ENCODE measurements around the gene PCSK6.
"Not testable (repeated sequence)": the region's sequence is repeated elsewhere in the genome, so short reads cannot be mapped to it uniquely, and the experiment has no call there.

PCSK6 gene

DNA sequence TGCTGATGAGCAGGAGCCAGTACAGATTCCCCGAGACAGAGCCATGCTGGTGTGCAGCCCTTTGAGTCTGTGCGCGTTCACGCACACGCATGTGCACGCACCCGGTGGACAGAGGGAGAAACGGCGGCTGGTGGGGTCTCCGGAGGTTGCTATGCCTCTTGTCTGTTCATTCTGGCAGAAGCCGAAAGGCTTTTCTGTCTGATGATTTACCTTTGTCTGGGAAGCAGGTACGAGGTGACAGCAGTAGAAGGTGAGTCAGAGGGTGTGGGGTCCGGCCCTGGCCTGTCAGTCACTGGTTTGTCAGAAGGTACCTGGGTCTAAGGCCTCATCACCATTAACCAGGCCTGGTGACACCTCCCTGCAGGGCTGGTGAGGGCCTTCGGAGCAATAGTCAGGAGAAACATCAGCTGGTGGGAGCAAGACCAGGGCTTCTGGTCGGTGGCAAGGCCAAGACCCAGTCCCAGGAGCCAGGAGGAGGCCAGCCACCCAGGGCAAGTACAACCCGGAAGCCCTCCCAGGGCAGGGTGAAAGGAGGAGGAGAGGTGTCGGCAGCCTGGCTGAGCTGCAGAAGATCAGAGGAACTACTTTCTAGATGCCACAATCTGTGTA is 7.5 kb downstream of the PCSK6 start:
- no peak for DNase-seq

DNA sequence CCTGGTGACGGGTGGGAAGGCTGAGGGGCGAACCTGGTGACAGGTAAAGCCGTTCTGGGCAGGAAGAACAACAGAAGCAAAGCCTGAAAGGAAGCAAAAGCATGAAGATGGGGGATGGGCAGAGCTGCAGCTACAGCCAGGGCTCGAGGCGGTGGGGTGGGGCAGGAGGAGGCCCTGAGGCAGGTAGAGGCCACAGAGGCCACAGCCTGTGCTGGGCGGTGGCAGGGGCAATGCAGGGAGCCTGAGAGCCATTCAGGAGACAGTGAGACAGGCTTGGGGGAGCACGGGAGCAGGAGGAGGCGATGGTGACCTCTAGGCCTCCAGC is 8.2 kb downstream of the PCSK6 start:
- no peak for DNase-seq

DNA sequence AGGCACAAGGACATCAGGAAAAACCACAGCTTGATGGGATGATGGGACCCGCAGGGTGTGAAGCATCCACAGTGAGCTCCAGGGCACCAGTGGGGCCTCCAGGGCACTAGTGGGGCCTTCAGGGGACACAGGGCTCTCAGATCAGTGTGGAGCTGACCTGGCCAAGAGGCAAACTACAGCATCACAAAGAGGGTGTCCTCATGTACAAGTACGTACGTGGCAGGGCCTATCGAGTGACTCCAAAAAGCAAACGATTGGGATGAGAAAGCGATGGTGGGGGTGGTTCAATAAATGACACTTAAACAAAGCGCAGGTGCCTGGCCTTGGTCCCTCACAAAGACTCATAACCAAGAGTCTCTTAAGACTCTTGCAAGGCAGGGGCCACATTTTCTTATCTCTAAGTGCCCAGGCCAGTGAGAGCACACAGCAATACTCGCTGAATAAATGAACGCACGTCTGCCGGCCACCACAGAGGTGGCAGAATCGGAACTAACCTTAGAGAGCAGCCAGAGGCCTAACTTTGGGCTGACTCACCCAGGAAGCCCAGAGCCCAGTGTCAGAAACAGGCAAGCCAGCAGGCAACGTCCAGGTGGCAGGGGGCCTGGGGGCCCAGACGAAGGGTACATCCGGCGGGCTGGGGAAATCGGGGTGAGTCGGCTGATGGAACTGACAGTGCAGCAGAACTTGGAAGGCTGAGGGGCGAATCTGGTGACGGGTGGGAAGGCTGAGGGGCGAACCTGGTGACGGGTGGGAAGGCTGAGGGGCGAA is 8.7 kb downstream of the PCSK6 start:
- DNase-seq: no peak

DNA sequence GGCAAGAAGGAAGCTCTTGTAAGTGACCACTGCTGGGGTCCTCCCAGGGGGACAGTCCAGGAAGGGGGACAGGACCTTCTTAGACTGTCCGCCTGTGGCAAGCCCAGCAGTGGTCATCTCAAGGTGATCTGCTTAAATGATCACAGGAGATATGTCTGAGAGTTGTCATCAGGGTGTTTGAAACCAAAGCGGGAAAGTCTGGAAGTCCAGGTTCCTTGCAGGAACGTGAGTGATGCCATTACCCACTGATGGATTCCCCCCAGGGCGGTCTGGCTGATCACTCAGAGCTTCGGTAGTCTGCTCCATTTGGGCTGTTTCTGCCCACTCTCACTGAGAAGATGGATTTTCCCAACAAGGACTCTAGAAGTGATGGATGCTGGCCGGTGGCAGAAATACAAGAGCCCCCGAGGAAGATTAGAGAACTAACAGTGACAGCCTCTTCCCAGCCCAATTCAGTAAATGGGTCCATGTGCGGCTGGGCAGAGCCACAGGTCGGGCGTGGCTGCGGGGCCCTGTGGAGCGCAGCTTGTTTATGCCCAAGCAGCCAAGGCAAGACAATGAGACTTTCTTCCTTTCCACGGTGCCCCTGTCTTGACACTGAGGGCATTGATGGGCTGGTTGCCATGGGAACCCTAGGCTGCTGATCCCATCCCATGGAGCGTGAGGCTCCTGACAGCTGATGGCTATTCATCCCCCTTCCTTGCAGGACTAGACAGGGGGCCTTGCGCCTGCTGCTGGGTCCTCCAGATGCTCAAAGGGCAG is 9.5 kb downstream of the PCSK6 start:
- peak; percentile 86 to 95 for DNase-seq

DNA sequence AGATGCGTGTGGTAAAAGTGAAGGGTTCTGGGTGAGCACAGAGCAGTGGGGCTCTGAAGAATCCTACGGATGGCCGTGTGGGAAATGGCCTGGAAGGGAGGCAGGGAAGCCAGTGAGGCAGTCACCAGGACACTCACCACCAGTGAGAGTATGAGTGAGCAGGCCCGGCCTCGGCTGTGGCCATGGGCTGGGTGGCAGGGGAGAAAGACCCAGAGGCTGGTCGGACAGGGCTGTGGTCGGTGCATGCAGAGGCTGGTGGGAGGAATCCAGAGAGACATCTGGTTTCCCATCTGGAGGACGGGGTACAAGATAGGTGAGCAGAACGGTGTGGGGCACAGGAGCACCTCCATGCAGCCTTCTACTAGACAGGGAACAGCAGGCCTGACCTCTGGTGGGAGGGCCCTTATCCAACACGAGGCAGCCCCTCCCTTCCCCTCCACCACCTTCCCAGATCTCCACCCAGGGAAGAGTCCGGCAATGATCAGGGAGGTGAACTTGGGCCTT is 10.1 kb downstream of the PCSK6 start:
- no peak for DNase-seq

DNA sequence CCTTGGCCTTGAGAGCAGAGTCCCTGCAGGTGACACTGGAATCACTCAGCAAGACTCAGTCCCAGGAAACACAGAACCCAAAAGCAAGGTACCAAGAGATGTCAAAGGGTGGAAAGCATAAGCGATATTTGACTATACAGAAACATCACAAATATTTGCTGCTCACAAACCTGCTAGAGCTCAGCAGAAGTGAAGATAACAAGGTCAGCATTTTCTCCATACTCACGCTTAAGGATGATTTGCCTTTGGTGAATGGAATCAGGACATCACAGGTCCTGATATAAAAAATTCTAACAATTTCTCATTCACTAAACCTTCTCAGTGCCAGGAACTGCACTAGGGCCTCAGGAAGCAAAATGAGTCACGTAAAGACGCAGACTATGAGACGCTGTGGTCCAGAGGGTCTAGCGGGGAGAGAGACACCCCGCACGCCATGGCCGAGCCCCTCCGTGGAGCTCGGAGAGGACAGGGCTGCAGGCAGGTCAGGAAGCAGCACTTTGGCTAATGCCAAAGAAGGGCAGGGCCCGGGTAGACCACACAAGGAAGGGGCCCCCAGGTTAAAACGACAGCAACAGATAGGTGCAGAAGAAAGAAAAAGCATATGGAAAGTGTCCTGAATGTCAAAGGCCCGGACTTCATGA is 10.7 kb downstream of the PCSK6 start:
- DNase-seq: no peak

DNA sequence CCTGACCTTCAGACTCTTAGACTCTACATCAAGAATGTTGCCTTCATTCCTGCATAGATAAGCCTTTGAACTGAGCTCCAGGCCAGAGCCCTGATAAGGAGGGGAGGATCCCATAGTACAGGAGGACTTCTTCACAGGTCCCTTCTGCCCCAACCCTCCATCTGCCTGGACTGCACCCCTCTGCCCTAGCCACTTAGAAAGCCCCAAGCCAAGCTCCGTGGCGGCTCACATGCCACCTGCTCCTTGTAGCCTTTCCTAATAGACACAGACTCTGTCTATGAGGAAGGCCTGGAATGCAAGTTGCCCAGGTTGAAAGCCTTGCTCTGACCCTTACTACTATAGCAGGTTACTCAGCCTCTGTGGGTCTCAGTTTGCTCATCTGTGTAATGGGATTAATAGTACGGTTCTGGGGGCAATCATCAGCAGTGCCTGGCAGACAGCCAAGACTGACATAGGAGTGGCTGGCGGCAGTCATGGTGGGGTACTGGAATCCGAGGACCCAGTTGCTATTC is 11.6 kb downstream of the PCSK6 start:
- DNase-seq: no peak

DNA sequence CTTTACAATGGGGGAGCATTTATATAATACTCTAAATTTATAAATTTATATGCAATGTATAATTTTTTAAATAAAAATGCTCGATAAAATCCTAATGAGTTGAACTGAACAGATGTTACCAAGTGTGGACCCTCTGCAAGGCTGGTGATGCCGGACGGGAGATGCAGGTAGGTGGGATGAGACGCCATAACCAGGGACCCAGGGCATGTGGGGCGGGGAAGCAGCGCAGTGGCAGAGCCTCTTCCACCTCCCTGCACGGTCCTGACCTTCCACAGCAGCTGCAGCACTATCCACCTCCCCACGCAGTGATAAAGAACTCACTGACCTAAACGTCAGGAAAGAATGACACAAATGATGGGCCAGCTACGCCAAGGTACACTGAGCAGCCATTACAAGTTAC is 12.8 kb downstream of the PCSK6 start:
- DNase-seq: no peak

DNA sequence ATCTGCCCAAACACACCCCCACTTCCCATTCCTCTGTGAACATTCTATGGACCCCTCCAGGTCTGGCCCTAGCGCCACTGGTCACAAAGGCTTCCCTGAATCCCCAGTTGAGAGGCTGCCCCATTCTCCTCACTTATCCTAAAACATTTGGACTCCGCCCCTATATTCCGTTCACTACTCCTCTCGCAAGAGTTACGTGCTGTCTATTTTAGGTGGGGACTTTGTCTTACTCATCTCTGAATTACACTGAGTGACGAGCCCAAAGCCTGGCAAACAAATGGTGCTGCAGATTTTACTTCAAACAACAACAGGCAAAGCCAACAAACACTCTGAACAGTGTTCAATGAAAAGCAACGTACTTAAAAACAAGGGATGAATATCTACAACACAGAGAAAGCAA is 14.5 kb downstream of the PCSK6 start:
- DNase-seq: no peak

DNA sequence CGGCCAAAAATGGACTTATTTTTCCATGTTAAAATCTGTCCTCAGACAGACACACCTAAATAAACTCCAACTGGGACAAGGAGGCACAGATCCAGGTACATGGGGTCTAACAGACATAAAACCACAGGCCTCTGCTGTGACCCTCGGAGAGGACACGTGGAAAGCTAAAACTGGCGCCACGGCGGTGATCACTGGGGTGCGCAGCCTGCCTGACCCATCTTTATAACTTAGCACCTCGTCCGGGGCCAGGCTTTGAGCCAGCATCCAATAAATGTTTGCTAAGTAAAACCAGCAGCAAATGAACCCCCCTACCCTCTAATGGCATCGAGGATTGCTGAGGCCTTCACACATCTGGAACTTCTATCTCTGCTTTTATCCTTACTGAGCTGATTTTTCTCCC is 15.3 kb downstream of the PCSK6 start:
- DNase-seq: no peak

DNA sequence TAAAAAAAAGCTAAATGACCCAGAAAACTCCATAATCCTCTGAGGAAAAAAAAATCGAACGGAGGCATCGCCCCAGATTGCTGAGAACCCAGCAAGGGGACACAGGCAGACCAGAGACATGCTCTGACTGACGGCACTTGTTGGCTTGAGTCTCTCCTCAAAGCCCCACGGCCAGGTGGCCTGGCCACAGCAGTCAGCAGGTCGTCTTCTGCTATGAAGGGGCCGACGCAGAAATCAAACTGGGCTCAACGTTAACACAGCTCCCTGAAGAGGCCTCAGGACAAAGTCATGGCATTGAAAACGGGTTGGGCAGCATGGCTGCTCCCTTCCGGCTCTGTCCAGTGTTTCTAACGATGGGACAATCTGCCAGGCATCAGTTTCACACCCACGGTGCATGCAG is 17.5 kb downstream of the PCSK6 start:
- DNase-seq: no peak

DNA sequence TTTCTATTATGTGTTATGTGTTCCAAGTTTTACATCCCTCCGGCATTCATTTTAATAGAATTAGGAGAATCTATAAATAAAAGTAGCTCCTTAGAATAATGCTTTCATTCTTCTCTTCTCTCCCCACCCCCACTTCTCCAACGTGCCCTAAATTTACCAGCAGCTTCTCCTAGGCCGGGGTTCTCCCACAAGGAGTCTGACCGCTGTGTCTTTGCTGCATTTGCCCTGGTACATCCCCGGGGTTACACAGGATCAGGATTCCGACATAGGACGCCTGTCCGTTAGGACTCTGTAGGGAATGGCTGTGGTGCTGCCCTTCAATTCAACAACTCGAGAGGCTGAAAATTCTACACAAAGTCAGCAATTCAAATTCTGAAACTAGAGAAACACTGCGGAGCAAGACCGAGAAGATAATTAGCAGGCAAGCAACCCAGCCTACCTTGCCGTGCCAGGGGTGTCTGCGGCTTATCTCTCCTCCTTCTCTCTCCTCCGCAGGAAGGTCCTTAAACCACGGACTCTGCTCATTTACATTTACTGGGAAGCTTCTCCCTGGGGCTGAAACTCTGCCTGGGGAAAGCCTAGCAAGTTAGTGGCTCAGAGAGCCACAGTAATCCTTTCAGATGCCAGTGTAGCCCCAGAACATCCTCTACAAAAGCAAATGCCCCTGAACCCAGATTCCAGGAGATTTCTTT is 18.8 kb downstream of the PCSK6 start:
- no peak for DNase-seq

DNA sequence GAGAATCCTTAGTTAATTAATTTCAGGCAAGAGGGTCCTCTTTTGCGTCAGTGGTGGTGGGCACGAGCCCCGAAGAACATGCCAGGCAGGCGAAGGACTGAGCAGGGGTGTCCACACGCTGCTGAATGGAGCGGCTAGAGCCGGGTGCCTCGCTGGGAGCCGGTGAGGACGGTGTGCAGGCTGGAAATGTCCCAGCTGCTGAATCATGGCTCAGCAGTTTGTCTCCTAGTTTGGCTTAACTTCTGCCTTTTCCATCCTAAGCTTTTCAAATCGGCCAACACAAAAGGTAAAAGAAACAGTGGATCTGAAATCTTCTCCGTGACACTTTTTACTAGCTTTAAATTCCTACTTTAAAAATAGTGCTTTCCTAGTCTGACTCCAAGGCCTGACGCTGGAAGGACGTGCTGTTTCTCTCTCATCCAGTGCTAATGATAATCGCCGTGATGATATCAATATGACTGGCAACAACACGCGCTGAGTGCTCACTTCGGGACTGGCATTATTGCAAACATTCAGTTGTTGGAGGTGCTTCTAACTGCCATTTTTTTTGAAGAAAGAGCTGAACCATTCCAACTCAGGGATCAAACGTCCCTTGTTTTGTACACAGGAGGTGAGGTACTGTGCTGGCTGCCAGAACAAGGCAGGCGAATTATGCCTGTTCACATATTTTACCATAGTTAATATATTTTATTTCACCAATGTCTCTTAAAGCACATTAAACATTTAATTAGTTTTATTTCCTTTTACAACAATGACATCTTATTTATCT is 19.8 kb downstream of the PCSK6 start:
- peak in 1 of 2 donors; percentile 32 for DNase-seq

DNA sequence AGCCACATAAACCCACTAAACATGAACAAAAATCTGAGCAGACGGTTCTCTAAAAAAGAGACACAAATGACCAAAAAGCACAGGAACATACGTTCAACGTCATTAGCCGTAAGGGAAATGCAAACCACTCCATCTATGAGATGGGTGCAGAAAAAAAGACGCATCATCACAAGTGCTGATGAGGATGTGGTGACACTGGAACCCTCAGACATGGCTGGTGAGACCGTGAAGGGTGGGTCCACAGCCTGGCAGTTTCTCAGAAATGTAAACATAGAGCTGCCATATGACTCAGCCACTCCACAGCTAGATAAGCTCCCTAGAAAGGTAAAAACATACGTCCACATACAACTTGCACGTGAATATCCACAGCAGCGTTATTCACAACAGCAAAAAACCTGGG is 23.3 kb downstream of the PCSK6 start:
- no peak for DNase-seq

DNA sequence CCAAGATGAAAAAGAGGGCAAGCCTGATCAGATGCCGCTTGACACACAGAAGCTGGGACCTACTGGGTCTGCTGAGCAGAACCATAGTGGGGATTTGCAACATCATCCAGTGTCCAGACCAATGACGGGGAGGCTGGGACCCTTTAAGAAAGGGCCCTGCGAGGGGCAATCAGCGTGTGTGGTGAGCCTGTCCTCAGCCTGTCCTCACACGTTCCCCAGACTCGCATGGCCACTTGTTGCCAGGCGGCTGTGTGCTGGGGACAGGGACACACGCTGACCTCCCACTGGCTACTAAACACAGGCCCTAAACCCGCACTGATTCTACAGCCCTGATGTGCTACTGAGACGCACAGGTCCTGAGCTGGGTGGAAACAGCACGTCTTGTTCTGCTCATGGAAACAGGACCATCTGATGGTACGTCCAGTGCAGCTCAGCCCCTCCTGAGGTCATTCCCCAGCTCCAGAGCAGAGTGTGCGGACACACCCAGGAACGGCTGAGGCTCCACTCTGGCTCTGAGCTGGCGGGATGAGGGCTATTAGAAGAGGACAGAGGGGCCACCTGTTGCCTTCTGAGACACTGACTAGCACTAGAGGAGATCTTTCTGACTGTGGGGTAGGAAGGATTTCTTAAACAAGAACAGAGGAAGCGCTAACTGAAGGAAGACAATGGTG is 24.4 kb downstream of the PCSK6 start:
- no peak for DNase-seq

DNA sequence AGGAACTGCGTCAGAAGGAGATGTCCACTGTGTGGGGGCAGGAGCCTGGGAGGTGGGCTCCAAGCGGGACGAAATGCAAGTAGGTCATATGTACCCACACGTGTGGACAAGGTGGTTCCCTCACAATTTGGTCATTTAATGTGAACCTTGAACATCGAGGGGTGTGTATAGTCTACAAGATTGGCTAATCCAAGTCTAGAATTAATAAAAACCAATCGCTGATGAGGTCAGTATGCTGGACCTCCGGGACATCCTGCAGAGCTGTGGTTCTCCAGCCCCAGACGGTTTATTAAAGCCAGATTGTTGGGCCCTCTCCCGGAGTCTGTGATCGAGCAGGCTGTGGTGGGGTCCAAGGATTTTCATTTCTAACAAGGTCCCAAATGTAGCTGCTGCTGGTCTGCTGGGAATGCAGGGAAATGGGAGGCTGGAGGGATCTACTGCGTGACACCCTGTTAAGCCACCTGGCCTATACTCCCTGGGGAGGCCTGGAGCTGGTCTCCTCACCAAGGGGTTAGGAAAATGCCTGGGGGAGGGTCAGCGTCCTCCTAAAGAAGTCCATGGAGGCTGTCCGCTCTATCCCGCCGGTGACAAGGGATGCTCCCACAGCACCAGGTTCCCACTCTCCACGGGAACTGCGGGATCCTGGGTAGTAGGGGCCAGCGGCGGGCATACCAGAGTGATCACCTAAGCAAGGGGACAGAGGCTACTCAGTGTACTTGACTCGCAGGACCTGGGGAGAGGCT is 25.1 kb downstream of the PCSK6 start:
- DNase-seq: no peak

DNA sequence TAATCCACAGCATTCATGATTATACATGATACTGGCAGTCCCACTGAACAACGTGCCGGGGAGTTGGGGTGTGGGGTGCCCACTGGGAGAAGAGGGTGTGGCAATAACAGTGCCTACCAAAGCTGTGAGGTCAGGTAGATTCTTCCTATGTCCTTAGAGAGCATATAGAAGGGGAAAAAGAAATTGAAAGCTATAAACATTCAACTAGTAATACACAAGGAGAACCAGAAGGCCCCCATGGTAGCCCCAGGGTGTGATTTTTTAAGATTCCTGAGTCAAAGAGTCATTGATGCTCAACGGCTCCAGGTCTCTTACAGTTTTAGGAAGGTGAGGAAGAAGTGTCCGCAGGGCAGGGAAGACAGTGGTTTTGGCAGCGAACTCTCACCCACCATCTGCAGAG is 25.8 kb downstream of the PCSK6 start:
- not testable (repeated sequence) for DNase-seq

DNA sequence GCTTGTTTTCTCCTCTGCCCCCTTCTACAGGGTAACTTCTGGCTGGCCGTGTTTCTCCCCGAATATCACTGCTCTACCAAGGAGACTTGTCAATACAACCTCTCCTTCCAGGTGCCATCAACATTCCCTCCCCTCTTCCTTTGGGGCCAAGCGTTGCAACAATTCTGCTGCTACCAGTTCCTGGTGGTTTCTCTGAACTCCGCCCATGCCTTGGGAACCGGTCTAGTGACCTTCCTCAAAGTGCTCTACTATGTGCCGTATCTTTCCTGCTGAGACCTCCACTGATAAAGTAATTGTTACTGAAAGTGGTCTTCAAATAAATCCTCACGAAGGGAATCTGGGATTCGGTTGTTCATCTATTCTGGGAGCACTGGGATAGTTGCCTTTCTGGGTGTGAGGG is 26.2 kb downstream of the PCSK6 start:
- no peak for DNase-seq

DNA sequence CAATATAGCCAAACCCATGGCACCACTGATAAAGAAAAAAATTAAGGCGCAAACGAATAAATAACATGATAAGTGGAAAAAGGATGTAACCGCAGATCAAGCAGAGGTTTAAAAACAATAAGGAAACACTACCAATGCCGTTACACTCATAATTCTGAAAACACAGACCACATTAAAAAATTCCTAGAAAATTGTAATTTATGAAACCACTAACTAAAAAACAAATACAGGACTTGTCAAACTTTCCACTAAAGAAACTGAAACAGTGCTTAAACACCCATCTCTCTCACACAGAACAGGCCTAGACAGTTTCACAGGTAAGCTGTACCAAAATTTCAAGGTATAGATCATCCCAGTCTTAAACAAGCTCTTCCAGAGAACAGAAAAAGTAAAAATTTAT is 28.4 kb downstream of the PCSK6 start:
- no peak for DNase-seq

DNA sequence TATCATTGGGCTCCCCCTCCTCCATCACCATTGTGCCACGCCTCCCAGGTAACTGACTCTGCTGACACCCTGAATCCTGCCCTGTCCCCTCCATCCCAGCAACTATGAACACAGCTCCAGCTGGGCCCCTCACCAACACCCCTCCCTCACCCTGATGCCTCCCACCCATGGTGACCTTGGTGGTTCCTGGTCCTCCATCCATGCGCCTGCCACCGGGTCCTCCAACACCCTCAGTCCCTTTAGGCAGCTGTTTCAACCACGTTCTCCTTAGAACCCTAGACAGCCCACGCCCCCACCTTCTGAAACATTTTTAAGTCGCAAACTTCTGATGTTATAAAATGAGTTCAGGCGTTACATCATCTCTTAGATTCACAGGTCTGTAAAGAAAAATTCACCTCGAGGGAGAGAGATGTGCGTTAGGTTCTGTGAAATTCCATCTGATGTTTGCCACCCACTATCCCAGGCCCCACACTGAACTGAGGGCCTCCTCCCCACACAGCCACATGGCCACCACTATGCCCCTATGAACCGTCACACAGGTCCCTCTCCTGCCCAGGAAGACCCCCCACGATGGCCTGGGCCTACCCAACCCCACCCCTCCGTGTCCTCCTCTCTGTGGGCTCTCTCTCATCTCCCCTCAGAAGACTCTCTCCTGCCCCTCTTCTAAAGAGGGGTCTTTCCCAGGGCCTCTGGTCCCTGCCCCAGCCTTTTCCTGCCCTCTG is 29.8 kb downstream of the PCSK6 start:
- DNase-seq: no peak

All from hippocampal formation (tissue), 2 donors.